Panc1 (cell line): ENCODE results near the gene ZCCHC10. TPM values are rescaled to one million over a fixed set of nuclear protein-coding genes. Genes with fewer than 3 reads are reported as not detected.
A peak's percentile ranks its signal among the peaks of the same experiment; 100 is the strongest.

Source experiments
- ATAC-seq: fragments of 200-7000 bp; cut with Tn5 transposase; 2 replicates; pipeline ENCODE4 v1.9.1; 2020; ENCODE audit warnings: mild to moderate bottlenecking, moderate library complexity
- BruUV-seq: library from RNA; stranded (reverse); fragments of 400-500 nt; replicated peaks from 2 replicates; lab custom pipeline; 2021; lab: Mats Ljungman, UMichigan
- CTCF ChIA-PET: fragments of 300-600 bp; sonication (Branson Sonifier 250); formaldehyde crosslinking; loops from one replicate; lab custom pipeline; 2022; ENCODE audit warnings: antibody characterized with exemption; lab: Charles Lee
- POLR2A ChIA-PET: fragments of 300-600 bp; sonication (Branson Sonifier 250); formaldehyde crosslinking; loops from one replicate; lab custom pipeline; 2022; ENCODE audit warnings: antibody characterized with exemption; lab: Charles Lee
- DNase-seq: peaks from one replicate; pipeline ENCODE4 v3.0.0-alpha.2; 2010; ENCODE audit warnings: low read depth, low spot score
- H3K27ac ChIP-seq: 2 replicates; pipeline ENCODE4 v1.5.1; 2011; ENCODE audit warnings: mild to moderate bottlenecking, low read length, inconsistent platforms
- H3K27me3 ChIP-seq: fragments of 200-500 bp; sonication (Bioruptor generic); 2 replicates; pipeline ENCODE4 v1.6.0; 2014; ENCODE audit warnings: low read length, inconsistent platforms; ENCODE audit not compliant: control insufficient read depth, insufficient read depth
- H3K36me3 ChIP-seq: fragments of 200-500 bp; sonication (Bioruptor generic); 2 replicates; pipeline ENCODE4 v1.5.1; 2014; ENCODE audit warnings: inconsistent platforms, mild to moderate bottlenecking, low read length, moderate library complexity; ENCODE audit not compliant: control insufficient read depth, insufficient read depth
- H3K4me1 ChIP-seq: 2 replicates; pipeline ENCODE4 v1.5.1; 2011; ENCODE audit warnings: inconsistent platforms, mild to moderate bottlenecking, low read length, moderate library complexity; ENCODE audit not compliant: control insufficient read depth, insufficient read depth
- H3K4me3 ChIP-seq, 2 experiments: 2 replicates each; pipeline ENCODE4 v1.5.1; 2011 to 2012; ENCODE audit warnings: low read depth in 2 of 2, low read length in 2 of 2, mild to moderate bottlenecking in 2 of 2, inconsistent platforms in 1 of 2, moderate library complexity in 1 of 2
- H3K9me3 ChIP-seq: fragments of 200-500 bp; sonication (Bioruptor generic); 2 replicates; pipeline ENCODE4 v1.5.1; 2014; ENCODE audit warnings: low read depth, mild to moderate bottlenecking, inconsistent platforms, low read length, moderate library complexity; ENCODE audit not compliant: control insufficient read depth, insufficient read depth
- POLR2AphosphoS5 ChIP-seq: IDR thresholded peaks from 2 replicates; pipeline ENCODE4 v1.6.1; 2012; ENCODE audit warnings: mild to moderate bottlenecking, low read depth, low read length, moderate library complexity
- SIN3A ChIP-seq: IDR thresholded peaks from 2 replicates; pipeline ENCODE4 v1.6.1; 2012; ENCODE audit warnings: low read depth, mild to moderate bottlenecking, low read length, moderate library complexity, borderline replicate concordance; ENCODE audit not compliant: insufficient read depth
- TCF7L2 ChIP-seq: IDR thresholded peaks from 2 replicates; pipeline ENCODE4 v1.6.1; 2011; ENCODE audit warnings: mild to moderate bottlenecking, low read depth, low read length, inconsistent platforms
- in situ Hi-C: cut with HindIII; loops from 2 replicates; pipeline ENCODE4 v1.10.0; 2016; ENCODE audit warnings: low sequenced_read_pairs, low pct_unique_long_range_greater_than_20kb
- intact Hi-C: fragments of 100-400 bp; cut with micrococcal nuclease; formaldehyde crosslinking; loops from one replicate; pipeline ENCODE4 v1.10.0; 2022; ENCODE audit not compliant: unreplicated experiment
- total RNA-seq: library from RNA; stranded (reverse); gene quantifications from one replicate; pipeline ENCODE4 v1.2.1, GENCODE V29; 2021; ENCODE audit not compliant: unreplicated experiment
- TF ChIP-seq, protein P1 (sequence below), 2 experiments: IDR thresholded peaks; 2 replicates each; pipeline ENCODE4 v1.6.1; 2011 to 2012; ENCODE audit warnings: low read depth in 2 of 2, control low read depth in 1 of 2, low read length in 1 of 2, mild to moderate bottlenecking in 1 of 2, moderate library complexity in 1 of 2; ENCODE audit not compliant: insufficient read depth in 1 of 2
- TF ChIP-seq, protein P2 (sequence below): fragments of 450-650 bp; IDR thresholded peaks from 2 replicates; pipeline ENCODE4 v1.5.1; 2017; ENCODE audit warnings: mild to moderate bottlenecking

ZCCHC10 gene
- total RNA-seq, 1 experiment from 2014 or later: 30.8 TPM

DNA sequence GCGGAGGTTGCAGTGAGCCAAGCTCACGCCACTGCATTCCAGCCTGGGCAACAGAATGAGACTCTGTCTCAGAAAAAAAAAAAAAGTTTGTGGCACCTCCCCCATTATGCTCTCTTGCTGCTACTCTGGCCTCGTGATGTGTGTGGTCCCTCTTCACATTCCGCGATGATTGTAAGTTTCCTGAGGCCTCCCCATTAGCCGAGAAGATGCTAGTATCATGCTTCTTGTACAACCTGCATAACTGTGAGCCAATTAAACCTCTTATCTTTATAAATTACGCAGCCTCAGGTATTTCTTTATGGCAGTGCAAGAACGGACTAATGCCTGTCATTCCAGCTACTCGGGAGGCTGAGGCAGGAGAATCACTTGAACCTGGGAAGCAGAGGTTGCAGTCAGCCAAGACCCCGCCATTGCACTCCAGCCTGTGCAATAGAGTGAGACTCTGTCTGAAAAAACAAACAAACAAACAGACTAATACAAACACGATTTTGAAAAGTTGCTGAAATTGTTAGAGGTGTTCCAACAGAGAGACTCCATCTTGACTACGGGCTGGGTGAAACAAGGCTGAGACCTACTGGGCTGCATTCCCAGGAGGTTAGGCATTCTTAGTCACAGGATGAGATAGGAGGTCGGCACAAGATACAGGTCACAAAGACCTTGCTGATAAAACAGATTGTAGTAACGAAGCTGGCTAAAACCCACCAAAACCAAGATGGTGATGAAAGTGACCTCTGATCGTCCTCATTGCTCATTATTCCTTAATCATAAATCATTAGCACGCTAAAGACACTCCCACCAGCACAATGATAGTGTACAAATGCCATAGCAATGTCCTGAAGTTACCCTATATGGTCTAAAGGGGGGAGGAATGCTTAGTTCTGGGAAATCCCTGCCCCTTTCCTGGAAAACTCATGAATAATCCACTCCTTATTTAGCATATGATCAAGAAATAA lies 54.6 kb downstream of the ZCCHC10 start:
- ATAC-seq: peak; percentile 80
- Histone ChIP-seq H3K9me3 (no peaks in the 10 kb centered on the region), H3K27me3 (no peaks in the 10 kb centered on the region), H3K4me1 (0 out of 2 replicates have a peak, but pooled peaks cover 3% of the 10 kb centered on the region), H3K36me3 (no peaks in the 10 kb centered on the region), H3K27ac (no peak overlapping the region), H3K4me3 (no peak overlapping the region)
- no TSS peak for BruUV-seq
- no peak for DNase-seq
- no peak for TF ChIP-seq TCF7L2
- TF ChIP-seq SIN3A: no peak
- TF ChIP-seq, protein P1, sequence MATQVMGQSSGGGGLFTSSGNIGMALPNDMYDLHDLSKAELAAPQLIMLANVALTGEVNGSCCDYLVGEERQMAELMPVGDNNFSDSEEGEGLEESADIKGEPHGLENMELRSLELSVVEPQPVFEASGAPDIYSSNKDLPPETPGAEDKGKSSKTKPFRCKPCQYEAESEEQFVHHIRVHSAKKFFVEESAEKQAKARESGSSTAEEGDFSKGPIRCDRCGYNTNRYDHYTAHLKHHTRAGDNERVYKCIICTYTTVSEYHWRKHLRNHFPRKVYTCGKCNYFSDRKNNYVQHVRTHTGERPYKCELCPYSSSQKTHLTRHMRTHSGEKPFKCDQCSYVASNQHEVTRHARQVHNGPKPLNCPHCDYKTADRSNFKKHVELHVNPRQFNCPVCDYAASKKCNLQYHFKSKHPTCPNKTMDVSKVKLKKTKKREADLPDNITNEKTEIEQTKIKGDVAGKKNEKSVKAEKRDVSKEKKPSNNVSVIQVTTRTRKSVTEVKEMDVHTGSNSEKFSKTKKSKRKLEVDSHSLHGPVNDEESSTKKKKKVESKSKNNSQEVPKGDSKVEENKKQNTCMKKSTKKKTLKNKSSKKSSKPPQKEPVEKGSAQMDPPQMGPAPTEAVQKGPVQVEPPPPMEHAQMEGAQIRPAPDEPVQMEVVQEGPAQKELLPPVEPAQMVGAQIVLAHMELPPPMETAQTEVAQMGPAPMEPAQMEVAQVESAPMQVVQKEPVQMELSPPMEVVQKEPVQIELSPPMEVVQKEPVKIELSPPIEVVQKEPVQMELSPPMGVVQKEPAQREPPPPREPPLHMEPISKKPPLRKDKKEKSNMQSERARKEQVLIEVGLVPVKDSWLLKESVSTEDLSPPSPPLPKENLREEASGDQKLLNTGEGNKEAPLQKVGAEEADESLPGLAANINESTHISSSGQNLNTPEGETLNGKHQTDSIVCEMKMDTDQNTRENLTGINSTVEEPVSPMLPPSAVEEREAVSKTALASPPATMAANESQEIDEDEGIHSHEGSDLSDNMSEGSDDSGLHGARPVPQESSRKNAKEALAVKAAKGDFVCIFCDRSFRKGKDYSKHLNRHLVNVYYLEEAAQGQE (IDR thresholded peaks at IDR 0.05; ENCODE audit: insufficient read depth in 1 of 2, low read depth in 2 of 2, low read length in 1 of 2): no peak
- TF ChIP-seq, protein P2, sequence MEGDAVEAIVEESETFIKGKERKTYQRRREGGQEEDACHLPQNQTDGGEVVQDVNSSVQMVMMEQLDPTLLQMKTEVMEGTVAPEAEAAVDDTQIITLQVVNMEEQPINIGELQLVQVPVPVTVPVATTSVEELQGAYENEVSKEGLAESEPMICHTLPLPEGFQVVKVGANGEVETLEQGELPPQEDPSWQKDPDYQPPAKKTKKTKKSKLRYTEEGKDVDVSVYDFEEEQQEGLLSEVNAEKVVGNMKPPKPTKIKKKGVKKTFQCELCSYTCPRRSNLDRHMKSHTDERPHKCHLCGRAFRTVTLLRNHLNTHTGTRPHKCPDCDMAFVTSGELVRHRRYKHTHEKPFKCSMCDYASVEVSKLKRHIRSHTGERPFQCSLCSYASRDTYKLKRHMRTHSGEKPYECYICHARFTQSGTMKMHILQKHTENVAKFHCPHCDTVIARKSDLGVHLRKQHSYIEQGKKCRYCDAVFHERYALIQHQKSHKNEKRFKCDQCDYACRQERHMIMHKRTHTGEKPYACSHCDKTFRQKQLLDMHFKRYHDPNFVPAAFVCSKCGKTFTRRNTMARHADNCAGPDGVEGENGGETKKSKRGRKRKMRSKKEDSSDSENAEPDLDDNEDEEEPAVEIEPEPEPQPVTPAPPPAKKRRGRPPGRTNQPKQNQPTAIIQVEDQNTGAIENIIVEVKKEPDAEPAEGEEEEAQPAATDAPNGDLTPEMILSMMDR: no peak
- no peak for TF ChIP-seq POLR2AphosphoS5
- ChIA-PET POLR2A (no interaction called here), CTCF (no interaction called here)
- in situ Hi-C loops: no loop called here
- intact Hi-C loops: no loop called here

DNA sequence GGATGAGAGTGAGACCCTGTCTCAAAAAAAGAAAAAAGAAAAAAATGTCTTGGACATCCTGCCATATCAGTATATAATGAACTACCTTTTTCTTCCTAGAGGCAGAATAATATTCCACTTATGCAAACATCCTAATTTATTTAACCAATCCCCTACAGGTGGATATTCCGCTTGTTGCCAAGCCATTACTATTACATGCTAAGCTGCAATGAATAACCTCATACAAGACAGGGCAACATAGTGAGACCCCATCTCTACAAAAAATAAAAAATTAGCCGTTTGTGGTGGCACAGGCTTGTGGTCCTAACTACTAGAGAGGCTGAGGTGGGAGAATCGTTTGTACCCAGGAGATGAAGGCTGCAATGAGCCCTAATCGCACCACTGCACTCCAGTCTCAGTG lies 61.2 kb downstream of the ZCCHC10 start:
- CTCF ChIA-PET: no interaction called here
- POLR2A ChIA-PET: no interaction called here

More for the DNA sequence above, 61.2 kb downstream of the ZCCHC10 start:
- in situ Hi-C loops: no loop called here
- no peaks in the 10 kb centered on the region for H3K27me3 ChIP-seq
- intact Hi-C loops: no loop called here
- TF ChIP-seq, protein P2: no peak
- no peak for TF ChIP-seq SIN3A
- no peak for TF ChIP-seq TCF7L2
- TF ChIP-seq, protein P1 (IDR thresholded peaks at IDR 0.05; ENCODE audit: insufficient read depth in 1 of 2, low read depth in 2 of 2, low read length in 1 of 2): no peak
- TF ChIP-seq POLR2AphosphoS5: no peak
- H3K27ac ChIP-seq: no peak overlapping the region
- H3K4me1 ChIP-seq: peaks cover 12% of the 10 kb centered on the region
- H3K9me3 ChIP-seq: no peaks in the 10 kb centered on the region
- H3K36me3 ChIP-seq: no peaks in the 10 kb centered on the region; the same call in 1 of the 2 replicates
- no peak overlapping the region for H3K4me3 ChIP-seq
- no TSS peak for BruUV-seq
- ATAC-seq: no peak
- DNase-seq: no peak
